Gastroesophageal sphincter (tissue), 4 donors: Measurements from ENCODE around the gene LRRC51. TPM values are rescaled to one million over a fixed set of nuclear protein-coding genes. Genes with fewer than 3 reads are reported as not detected.

ENCODE experiments used
- ATAC-seq: fragments of 150-250 bp; one replicate; pipeline ENCODE4 v1.9.1; 2016; ENCODE audit warnings: mild to moderate bottlenecking, moderate library complexity
- H3K27ac ChIP-seq, 4 donors: fragments of 200-600 bp; sonication (generic) in 3 of 4; 1 replicate in 3 of 4; 2 replicates in 1 of 4; pipeline ENCODE4 v1.5.1; 2016 to 2019
- H3K27me3 ChIP-seq: fragments of 200-600 bp; sonication (generic); one replicate; pipeline ENCODE4 v1.5.1; 2019
- H3K36me3 ChIP-seq, 2 donors: fragments of 200-600 bp; sonication (generic); one replicate each; pipeline ENCODE4 v1.5.1; 2019; ENCODE audit warnings: control low read depth in 1 of 2
- H3K4me1 ChIP-seq, 3 donors: fragments of 200-600 bp; sonication (generic); 1 replicate in 2 of 3; 2 replicates in 1 of 3; pipeline ENCODE4 v1.5.1; 2016 to 2019; ENCODE audit warnings: control low read depth in 2 of 3
- H3K4me3 ChIP-seq, 2 donors: fragments of 200-600 bp; sonication (generic); one replicate each; pipeline ENCODE4 v1.5.1; 2019; ENCODE audit warnings: mild to moderate bottlenecking in 1 of 2, moderate library complexity in 1 of 2
- H3K9me3 ChIP-seq, 3 donors: fragments of 200-600 bp; sonication (generic); one replicate each; pipeline ENCODE4 v1.5.1; 2017 to 2019; ENCODE audit warnings: control low read depth in 2 of 3
- EP300 ChIP-seq: sonication (generic); formaldehyde crosslinking; IDR thresholded peaks from one replicate; pipeline ENCODE4 v1.6.1; 2017; ENCODE audit warnings: antibody characterized with exemption, mild to moderate bottlenecking
- POLR2A ChIP-seq, 2 donors: fragments of 450-650 bp; IDR thresholded peaks; one replicate each; pipeline ENCODE4 v1.6.1; 2017; ENCODE audit warnings: antibody characterized with exemption in 2 of 2, mild to moderate bottlenecking in 2 of 2, moderate library complexity in 1 of 2
- POLR2AphosphoS5 ChIP-seq: sonication (generic); formaldehyde crosslinking; IDR thresholded peaks from one replicate; pipeline ENCODE4 v1.6.1; 2017; ENCODE audit warnings: antibody characterized with exemption
- WGBS, 2 donors: methylation state at CpG; one replicate each; pipeline ENCODE4 v1.1.5; 2018; ENCODE audit warnings: low coverage in 1 of 2; 5-methylcytosine and 5-hydroxymethylcytosine counted together
- total RNA-seq, 4 donors: library from RNA; depleted of rRNA; stranded (reverse); fragments of >200 nt; gene quantifications; one replicate each; pipeline ENCODE4 v1.1.0, GENCODE V29; 2016
- TF ChIP-seq, protein P1 (sequence below), 4 experiments: fragments of 200-600 bp in 2 of 4; fragments of 450-650 bp in 2 of 4; sonication (generic) in 1 of 4; IDR thresholded peaks; one replicate each; pipeline ENCODE4 v1.5.1; 2017 to 2019; ENCODE audit warnings: antibody characterized with exemption in 4 of 4, mild to moderate bottlenecking in 2 of 4, moderate library complexity in 2 of 4

The LRRC51 gene
- total RNA-seq, 4 donors from 2014 or later, result 6.4 to 18.4 (median 10.7) TPM

DNA sequence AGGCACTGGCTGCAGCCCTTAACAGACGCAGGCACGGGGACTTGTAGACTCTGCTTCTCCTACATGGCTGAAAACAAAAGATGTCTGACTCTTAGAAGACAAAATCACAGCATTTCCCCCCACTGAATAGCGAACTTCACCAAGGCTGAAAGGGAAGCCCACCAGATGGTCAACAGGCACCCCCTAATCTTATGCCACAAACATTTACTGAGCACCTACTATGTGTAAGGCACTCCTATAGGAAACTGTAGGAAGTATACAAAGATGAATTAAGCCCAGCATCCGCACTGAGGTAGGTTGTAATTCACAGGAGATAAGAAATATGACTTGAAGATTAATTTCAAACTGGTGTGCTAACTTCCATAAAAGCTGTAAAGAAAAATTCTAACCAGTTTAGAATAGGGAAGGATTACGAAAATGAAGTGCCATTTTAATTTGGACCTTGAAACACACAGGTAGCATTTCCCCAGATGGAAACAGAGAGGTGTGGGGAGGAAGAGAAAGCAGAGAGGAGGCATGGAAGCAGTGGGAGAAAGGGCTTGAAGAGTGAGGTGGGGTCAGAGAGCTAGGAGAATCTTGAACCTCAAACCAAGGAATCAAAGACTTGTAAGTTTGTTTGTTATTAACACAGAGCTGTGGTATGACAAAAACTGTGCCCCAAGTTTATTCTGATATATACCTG is 38.4 kb upstream of the LRRC51 start:
- Histone ChIP-seq H3K4me1 (peaks cover 13 to 72% (median 29%) of the 10 kb centered on the region in 3 donors), H3K27me3 (no peaks in the 10 kb centered on the region), H3K9me3 (no peaks in the 10 kb centered on the region), H3K4me3 (peak overlapping the region; percentile 64 to 72), H3K36me3 (no peaks in the 10 kb centered on the region), H3K27ac (peak overlapping the region; percentile 95 to 97 (median 96))
- 19 to 22% methylated on average over 2 to 3 of the region's 5 CpGs for WGBS, 2 donors
- no peak for ATAC-seq
- TF ChIP-seq, protein P1, sequence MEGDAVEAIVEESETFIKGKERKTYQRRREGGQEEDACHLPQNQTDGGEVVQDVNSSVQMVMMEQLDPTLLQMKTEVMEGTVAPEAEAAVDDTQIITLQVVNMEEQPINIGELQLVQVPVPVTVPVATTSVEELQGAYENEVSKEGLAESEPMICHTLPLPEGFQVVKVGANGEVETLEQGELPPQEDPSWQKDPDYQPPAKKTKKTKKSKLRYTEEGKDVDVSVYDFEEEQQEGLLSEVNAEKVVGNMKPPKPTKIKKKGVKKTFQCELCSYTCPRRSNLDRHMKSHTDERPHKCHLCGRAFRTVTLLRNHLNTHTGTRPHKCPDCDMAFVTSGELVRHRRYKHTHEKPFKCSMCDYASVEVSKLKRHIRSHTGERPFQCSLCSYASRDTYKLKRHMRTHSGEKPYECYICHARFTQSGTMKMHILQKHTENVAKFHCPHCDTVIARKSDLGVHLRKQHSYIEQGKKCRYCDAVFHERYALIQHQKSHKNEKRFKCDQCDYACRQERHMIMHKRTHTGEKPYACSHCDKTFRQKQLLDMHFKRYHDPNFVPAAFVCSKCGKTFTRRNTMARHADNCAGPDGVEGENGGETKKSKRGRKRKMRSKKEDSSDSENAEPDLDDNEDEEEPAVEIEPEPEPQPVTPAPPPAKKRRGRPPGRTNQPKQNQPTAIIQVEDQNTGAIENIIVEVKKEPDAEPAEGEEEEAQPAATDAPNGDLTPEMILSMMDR (IDR thresholded peaks at IDR 0.05), result no peak
- TF ChIP-seq POLR2A (IDR thresholded peaks at IDR 0.05), result no peak
- TF ChIP-seq EP300, result no peak
- TF ChIP-seq POLR2AphosphoS5, result no peak

DNA sequence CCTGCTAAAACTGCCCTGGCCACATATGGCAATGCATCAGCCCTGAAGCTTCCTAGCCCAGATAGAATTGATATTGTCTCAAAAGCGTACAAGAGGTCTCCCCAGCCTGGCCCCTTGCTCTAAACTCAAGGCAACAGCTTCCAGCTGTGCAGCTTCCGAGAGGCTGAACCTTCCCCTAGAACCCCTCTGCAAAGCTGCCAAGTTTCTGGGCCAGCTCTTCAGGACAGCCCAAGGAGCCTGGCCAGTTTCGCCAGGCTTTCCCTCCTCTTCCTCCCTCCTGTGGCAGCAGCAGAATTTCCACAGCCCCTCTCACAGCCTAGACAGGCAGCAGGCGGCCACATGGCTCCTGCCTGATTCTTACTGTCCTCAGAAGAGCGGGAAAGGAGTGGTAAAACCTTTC is 34.8 kb upstream of the LRRC51 start:
- TF ChIP-seq EP300, result no peak
- no peak for TF ChIP-seq POLR2AphosphoS5
- TF ChIP-seq, protein P1 (IDR thresholded peaks at IDR 0.05), result no peak
- TF ChIP-seq POLR2A (IDR thresholded peaks at IDR 0.05), result no peak
- H3K9me3 ChIP-seq, result no peaks in the 10 kb centered on the region
- peak overlapping the region in 2 of 4 donors; percentile 33 to 37 for H3K27ac ChIP-seq
- H3K4me1 ChIP-seq, result peaks cover 6 to 56% (median 18%) of the 10 kb centered on the region in 3 donors
- peaks cover 0 to 9% of the 10 kb centered on the region in 2 donors for H3K36me3 ChIP-seq
- no CpG with 5 or more reads among the region's 5 CpGs for WGBS, 2 donors
- no peaks in the 10 kb centered on the region for H3K27me3 ChIP-seq
- ATAC-seq, result no peak
- H3K4me3 ChIP-seq, result no peak overlapping the region

DNA sequence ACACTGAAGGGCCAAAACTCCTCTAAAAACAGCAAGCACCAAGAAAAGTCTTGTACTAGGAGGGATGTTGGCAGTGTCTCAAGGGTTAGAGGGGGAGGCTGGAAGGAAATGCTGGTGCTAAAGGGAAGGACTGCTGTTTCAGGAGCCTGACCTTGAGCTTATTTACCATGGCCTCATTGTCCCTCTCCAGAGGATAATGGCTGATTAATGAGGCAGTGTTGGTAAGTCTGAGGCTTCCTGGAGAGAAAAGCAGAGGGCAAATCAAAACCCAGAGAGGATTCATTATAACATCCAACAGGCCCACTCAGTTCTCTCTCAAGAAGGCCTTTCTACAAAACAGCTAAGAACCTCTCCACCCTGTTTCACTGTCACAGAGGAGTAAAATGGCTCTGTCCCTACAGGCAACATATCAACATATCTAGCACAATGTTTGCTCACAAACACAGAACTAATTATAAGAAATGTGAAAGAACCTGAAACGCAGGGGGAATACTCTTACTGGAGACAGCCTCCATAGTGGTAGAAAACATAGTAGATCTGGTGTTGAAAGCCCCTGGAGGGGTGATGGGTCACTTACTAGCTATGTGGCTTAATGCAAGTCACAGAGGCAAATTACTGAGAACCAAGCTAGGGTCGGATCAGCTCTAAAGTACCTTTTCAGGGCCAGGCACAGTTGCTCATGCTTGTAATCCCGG is 31.7 kb upstream of the LRRC51 start:
- Histone ChIP-seq H3K4me1 (peaks cover 0 to 33% (median 7%) of the 10 kb centered on the region in 3 donors), H3K27ac (peak overlapping the region in 3 of 4 donors; percentile 34 to 50 (median 39)), H3K36me3 (peaks cover 0 to 24% of the 10 kb centered on the region in 2 donors), H3K4me3 (no peak overlapping the region), H3K27me3 (no peaks in the 10 kb centered on the region), H3K9me3 (no peaks in the 10 kb centered on the region)
- TF ChIP-seq, protein P1 (IDR thresholded peaks at IDR 0.05), result no peak
- no peak for TF ChIP-seq EP300
- no peak for TF ChIP-seq POLR2AphosphoS5
- TF ChIP-seq POLR2A (IDR thresholded peaks at IDR 0.05), result no peak
- no peak for ATAC-seq
- 88 to 92% methylated on average over 2 to 3 of the region's 3 CpGs for WGBS, 2 donors

DNA sequence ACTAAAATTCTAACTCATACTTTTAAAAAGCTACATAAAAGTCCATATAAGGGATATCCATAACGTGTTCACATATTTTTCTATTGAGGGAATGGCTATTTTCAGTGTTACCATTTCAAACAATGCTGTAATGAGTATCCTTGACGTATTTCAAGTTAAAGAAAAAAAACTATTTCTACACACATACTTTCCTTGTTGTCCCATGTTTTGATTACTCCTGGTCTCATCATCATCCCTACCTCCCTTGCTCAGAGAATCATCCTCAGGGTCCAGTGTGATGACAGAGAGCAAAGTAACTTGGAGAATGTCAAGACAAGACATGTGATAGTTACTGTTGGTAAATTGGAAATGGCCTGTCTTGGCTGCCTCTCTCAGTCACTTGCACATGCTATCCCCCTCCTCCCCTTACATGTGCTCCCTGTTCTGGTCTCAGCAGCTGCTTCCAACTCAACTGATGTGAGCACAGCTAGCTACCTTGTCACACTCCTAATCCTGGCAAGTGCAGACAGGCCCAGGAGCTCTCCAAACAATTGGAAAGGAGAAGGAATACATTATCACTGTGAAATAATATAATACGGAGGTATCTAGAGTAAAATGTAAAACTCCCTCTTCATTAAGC is 22.1 kb upstream of the LRRC51 start:
- no peak for ATAC-seq
- 36 to 57% methylated on average over 3 of the region's 3 CpGs for WGBS, 2 donors
- H3K27ac ChIP-seq, result no peak overlapping the region

More for the DNA sequence above, 22.1 kb upstream of the LRRC51 start:
- no peaks in the 10 kb centered on the region for H3K9me3 ChIP-seq
- H3K36me3 ChIP-seq, result peaks cover 0 to 29% of the 10 kb centered on the region in 2 donors
- no peaks in the 10 kb centered on the region for H3K27me3 ChIP-seq
- TF ChIP-seq EP300, result no peak
- no peak for TF ChIP-seq POLR2AphosphoS5
- TF ChIP-seq, protein P1 (IDR thresholded peaks at IDR 0.05), result no peak
- TF ChIP-seq POLR2A (IDR thresholded peaks at IDR 0.05), result no peak
- H3K4me3 ChIP-seq, result no peak overlapping the region
- H3K4me1 ChIP-seq, result peaks cover 0 to 7% (median 0%) of the 10 kb centered on the region in 3 donors
